ENCODE results near the gene KIF18A. TPM values are rescaled to one million over a fixed set of nuclear protein-coding genes. Genes with fewer than 3 reads are reported as not detected.
A peak's percentile ranks its signal among the peaks of the same experiment; 100 is the strongest.

KIF18A gene
- total and polyA plus RNA-seq, 2 of the 13 experiments (the other 11 are each of a cell fraction or from before 2014, with no cell fraction given): 3.4 to 14.4 TPM

GRCh38 chr11:28107750-28108618, at the start of gene KIF18A, which contains the start of gene METTL15 (continued):
- TF ChIP-seq ZSCAN25 (CRISPR knock-in tag; IDR thresholded peaks at IDR 0.05) (no peak), TP53 (CRISPR knock-in tag; conservative IDR thresholded peaks at IDR 0.05) (no peak), NONO (IDR thresholded peaks at IDR 0.05) (no peak), NONO (CRISPR knock-in tag; conservative IDR thresholded peaks at IDR 0.05) (no peak; the same call in 1 of the 2 replicates), JUND (CRISPR knock-in tag; IDR thresholded peaks at IDR 0.05) (no peak), SNAPC2 (CRISPR knock-in tag; IDR thresholded peaks at IDR 0.05) (no peak), SNAPC4 (CRISPR knock-in tag; IDR thresholded peaks at IDR 0.05) (no peak), MLXIP (CRISPR knock-in tag; IDR thresholded peaks at IDR 0.05; ENCODE audit: borderline replicate concordance) (no peak), TCF12 (IDR thresholded peaks at IDR 0.05) (no peak), TCF12 (CRISPR knock-in tag; IDR thresholded peaks at IDR 0.05) (no peak), BORCS8-MEF2B (CRISPR knock-in tag; IDR thresholded peaks at IDR 0.05) (peak; percentile 95), GPBP1L1 (CRISPR knock-in tag; IDR thresholded peaks at IDR 0.05) (no peak), PRMT3 (CRISPR knock-in tag; IDR thresholded peaks at IDR 0.05; ENCODE audit: borderline replicate concordance, low read depth) (no peak; the same call in 1 of the 2 replicates), ATAD3A (CRISPR knock-in tag; IDR thresholded peaks at IDR 0.05) (no peak), GMEB2 (CRISPR knock-in tag; IDR thresholded peaks at IDR 0.05; ENCODE audit: low read depth) (peak; percentile 97), ARNTL (CRISPR knock-in tag; IDR thresholded peaks at IDR 0.05) (no peak), MYPOP (CRISPR knock-in tag; IDR thresholded peaks at IDR 0.05) (peak; percentile 62; the same call in 1 of the 2 replicates)
